Measurements from ENCODE around the gene ARPC1B.

DNA sequence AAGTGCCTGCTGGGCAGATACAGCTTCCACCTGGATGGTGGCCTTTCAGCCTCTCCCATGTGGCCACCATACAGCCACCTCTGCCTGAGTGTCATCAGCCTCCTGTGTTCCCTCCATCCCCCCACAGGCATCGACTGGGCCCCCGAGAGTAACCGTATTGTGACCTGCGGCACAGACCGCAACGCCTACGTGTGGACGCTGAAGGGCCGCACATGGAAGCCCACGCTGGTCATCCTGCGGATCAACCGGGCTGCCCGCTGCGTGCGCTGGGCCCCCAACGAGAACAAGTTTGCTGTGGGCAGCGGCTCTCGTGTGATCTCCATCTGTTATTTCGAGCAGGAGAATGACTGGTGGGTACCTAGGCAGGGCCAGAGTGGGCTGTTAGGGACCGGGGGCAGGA, 13.4 kb downstream of the ARPC1B start:
- no peak for TF ChIP-seq ZNF23 (CRISPR knock-in tag; IDR thresholded peaks at IDR 0.05)
- no peak for TF ChIP-seq POLR2AphosphoS5 (IDR thresholded peaks at IDR 0.05; ENCODE audit: control insufficient read depth, insufficient read depth, low read depth, low read length)
- no peak for TF ChIP-seq HDGF (IDR thresholded peaks at IDR 0.05)
- TF ChIP-seq ZBTB1 (CRISPR knock-in tag; IDR thresholded peaks at IDR 0.05; ENCODE audit: borderline replicate concordance, low read depth): no peak
- no peak for TF ChIP-seq HMBOX1 (IDR thresholded peaks at IDR 0.05)

All from K562 (cell line).